Measurements from ENCODE around the gene UBE2E2.

DNA sequence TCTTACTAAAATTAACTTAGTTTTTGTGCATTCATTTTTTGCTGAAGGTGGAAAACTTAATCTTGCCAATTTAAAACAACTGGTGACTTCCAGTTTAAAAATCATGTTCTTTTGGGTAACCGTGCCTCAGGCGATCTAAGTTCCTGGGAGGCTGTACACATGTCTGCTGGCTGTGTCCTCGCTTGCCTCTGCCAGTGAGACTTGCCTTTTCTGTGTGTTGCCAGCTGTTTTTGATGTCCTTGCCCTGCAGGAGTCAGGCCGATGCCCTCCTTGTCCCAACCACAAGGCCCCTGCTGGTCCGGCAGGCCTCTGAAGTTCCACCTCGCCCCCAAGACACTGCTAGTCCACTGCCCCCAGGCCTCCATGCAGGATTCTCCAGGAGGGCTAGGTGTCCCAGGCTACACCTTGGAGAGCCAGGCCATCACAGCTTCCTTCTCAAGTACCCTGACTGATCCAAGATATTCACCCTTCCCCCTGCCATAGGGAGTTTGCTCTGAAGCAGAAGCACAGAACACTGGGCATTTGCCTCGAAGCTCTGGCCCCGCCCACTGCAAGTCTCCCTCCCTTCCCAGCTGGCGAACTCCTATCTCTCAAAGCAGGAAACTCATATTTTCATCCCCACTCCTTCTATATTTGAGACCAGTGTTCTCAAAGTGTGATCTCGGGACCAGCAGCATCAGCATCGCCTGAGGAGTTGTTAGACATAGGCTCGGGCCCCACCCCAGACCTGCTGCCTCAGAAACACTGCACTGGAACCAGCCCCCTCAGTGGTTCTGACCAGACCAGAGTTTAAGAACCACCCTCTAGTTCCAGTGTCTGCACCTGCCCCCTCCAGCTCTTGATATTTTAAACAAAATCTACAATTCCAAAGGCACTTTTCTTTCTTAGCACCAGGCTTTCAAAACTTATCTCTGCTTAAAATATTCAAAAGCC is 416.8 kb downstream of the UBE2E2 start:
- TF ChIP-seq, protein P1, sequence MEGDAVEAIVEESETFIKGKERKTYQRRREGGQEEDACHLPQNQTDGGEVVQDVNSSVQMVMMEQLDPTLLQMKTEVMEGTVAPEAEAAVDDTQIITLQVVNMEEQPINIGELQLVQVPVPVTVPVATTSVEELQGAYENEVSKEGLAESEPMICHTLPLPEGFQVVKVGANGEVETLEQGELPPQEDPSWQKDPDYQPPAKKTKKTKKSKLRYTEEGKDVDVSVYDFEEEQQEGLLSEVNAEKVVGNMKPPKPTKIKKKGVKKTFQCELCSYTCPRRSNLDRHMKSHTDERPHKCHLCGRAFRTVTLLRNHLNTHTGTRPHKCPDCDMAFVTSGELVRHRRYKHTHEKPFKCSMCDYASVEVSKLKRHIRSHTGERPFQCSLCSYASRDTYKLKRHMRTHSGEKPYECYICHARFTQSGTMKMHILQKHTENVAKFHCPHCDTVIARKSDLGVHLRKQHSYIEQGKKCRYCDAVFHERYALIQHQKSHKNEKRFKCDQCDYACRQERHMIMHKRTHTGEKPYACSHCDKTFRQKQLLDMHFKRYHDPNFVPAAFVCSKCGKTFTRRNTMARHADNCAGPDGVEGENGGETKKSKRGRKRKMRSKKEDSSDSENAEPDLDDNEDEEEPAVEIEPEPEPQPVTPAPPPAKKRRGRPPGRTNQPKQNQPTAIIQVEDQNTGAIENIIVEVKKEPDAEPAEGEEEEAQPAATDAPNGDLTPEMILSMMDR (IDR thresholded peaks at IDR 0.05; ENCODE audit: borderline replicate concordance, extremely low read depth, low read length, poor library complexity, severe bottlenecking) = no peak
- no peak for TF ChIP-seq EZH2 (IDR thresholded peaks at IDR 0.05; ENCODE audit: borderline replicate concordance, low read depth, low read length, severe bottlenecking)
